ENCODE measurements around the gene CCDC149.

The CCDC149 gene

DNA sequence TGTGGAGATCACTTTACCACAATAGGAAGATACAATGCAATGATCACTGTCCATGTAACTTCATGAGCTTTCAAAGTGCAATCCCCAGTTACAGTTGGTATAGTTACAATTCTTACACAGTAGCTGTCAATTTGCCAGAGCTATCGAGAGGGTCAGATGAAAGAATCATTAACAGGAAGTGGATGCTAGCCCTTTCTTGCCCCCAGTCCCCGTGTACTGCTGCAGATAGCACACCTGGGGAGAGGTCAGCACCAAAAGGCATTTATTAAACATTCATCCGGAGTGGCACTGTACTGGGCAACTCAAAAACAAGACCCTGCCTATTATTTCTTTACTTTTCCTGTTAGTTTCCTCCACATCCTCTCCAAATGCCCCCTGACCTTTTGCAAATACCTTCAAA lies 69.7 kb downstream of the CCDC149 start:
- DNase-seq (ENCODE audit: low spot score): no peak

DNA sequence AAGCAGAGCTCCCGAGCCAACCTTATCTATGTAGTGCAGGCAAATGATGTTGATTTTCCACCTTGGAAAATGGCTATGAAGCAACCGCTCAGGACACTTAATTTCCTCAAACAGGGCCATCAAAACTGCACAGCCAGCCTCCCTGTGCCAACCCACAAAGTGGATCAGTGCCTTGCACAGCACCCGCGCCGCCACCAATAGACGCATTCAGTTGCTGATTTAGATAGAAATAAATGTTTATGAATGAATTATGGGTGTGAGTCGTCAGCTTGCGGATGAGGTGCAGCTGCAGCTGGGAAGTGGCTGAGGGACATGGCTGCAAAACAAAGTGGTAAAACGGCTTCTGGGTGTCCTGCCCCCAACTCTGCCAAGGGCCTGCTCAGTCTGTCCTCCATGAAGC lies 70.5 kb downstream of the CCDC149 start:
- no peak for DNase-seq (ENCODE audit: low spot score)

DNA sequence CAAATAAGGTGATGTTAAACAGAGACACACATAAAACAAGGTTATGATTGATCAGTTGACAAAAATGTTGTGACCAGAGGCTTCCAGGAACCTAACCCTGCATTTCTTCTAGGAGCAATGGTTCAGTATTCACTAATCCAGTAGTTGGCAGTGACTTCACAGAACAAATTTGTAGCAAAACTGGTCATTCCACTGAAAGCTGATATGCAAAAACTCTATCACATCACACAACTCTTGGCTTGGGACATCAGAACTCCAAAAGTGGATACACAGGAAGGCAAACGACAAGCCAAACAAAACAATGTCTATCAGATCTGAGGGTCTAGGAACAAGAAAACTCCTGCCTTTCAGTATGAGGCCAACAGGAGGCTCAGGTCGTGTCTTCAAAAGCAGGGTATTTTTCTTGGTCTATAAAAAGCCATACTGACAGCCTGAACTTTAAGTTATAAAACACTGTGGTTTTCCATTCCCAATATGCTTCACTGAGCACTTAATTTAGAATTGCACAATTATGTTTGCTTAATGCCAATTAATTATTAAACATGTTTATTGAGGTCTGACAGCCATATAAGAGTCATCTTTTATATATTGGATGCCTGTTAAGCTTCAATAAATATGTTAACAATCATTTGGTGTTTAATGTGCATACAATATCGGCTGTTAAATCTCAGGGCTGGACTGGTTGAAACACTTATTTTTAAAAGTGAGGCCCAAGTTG lies 71.9 kb downstream of the CCDC149 start:
- DNase-seq (ENCODE audit: low spot score): no peak

DNA sequence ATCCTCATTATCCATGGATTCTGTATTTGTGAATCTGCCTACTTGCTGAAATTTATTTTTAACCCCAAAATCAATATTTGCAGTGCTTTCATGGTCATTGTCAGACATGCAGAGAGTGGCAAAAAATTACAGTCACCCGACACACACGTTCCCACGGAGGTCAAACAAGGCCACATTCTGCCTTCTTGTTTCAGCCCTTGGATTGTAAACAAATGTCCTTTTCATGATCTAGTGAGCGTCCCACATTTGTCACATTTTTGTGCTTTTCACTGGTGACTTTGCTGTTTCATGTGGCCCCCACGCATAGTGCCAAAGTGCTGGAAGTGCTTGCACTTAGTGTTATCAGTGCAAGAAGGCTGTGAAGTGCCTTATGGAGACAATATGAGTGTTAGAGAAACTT lies 72.5 kb downstream of the CCDC149 start:
- no peak for DNase-seq (ENCODE audit: low spot score)

DNA sequence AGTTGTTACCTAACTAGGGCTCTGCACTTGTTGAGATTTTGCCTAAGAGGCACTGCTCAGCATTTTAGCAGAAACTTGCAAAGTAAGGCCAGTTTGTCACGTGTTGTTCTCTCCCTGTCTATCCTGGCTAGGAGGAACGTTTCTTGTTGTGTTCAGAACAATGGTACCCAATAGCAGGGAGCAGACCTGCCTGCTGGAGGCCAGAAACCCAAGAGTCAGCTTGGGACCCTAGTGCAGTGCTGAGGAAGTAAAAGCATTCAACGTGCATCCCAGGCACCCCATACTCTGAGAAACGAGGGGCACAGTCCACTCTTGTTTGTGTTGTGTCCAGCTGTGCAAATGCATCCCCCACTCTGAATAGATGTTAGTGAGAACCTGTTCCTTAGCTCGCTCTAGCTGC lies 75.1 kb downstream of the CCDC149 start:
- DNase-seq (ENCODE audit: low spot score): no peak

DNA sequence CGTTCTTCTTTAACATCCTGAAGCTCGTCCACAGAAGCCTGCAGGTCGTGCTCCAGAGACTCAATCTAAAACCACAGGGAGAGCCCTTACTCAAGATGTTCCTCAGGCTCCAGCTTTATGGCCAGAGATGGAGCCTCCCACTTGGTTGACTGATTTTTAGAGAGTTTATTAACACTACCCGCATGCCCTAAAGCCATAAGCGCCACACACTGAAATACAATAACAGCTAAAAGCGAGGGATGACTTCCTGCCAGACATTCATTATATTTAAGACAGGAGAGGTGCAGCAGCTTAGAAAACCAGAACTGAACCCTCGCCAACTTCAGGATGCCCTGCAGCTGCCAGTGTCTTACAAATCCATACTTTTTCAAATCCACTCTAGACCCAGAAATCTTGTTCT lies 75.5 kb downstream of the CCDC149 start:
- no peak for DNase-seq (ENCODE audit: low spot score)

DNA sequence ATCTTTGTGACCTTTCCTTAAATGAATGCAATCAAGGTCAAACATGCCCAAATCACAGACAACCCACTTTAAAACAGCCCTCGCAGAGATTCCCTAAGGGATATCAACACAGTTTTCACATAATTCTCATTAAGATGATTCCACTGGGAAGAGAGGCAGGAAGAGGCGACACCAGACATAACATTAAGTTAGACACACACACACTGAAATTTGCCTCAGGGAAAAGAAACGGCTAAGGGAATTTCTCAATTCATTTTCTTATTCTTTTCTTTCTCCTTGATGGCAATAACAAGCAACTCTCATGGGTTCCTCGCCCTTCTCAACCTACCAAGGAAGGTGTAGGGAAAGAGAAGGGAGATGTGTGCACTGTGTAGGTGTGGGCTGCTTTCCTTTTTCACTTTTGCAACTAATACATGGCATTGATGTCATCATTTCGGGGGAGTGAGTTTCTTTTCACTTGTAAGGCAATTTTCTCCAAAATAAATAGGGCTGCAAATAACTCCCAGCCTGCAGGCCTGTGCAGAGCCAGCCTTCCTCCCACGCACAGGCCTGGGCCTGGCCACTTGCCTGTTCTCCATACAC lies 76.1 kb downstream of the CCDC149 start:
- DNase-seq (ENCODE audit: low spot score): no peak

DNA sequence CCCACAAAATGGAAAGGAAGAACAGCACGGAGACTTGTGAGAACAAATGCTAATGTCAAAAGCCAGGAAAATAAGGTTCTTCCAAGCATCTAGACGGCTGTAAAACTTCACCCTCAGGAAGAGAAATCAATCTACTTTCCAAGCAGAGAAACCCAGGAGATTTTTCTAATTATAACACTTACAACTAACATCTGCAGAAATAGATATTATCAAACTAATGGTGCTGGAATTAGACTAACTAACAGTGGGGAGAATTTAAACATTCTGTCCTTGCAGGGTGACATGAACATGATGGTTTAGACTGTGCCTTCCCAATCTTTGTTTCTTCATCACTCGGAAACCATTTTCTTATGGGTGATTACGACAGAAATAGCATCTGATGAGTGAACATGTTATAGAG lies 77.1 kb downstream of the CCDC149 start:
- no peak for DNase-seq (ENCODE audit: low spot score)

DNA sequence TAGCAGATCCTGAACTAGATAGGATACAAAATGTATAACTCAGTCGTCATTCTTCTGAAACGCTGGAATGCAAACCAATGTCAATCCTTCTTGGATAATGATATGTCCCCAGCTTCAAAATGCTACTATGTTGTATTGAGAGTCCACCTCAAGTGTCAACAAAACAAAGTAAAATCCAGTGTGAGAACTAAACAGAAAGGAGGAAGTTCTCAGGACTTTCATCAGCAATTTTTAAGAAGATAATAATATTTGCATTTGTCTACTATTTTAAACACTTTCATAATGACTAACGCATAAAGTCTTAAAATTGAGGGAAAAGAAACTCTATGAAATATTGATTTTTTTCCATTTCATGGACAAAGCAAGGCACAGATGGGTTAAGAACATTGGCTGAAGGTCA lies 81.2 kb downstream of the CCDC149 start:
- DNase-seq (ENCODE audit: low spot score): no peak

DNA sequence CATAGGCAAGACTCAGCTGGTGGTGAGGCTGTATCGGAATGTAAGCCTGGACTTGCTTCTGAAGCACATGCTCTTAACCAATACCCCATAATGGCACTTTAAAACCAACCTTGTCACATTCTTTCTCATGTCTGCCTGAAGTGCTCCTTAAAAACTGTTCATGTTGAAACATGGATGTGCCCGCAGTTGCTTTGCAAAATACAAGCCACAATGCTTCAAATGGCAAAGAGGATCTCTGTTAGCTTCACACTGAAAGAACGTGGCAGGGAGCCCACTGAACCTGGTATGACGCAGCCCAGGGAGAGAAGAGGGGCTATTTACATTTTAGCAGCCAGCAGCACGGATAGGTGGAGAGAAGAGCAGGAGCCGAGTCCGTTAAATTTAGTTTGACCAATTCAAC lies 88.1 kb downstream of the CCDC149 start:
- no peak for DNase-seq (ENCODE audit: low spot score)

DNA sequence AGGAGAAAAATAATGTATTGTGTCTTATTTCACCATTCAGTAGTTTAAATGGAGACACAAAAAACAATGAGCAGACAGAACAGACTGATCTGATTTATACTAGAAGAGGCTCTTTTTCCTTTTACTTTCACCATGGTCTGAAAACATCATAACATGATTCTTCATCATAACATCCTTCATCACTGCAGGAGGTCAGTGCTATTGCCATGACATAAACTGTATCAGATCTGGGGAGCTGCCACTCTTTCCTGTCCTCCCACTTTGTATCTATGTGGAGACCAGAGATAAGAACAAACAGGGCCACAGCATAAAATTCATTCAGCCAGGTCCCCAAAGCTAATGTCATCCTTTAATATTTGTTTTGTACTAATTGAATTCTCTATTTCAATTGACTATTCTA lies 92.3 kb downstream of the CCDC149 start:
- no peak for DNase-seq (ENCODE audit: low spot score)

DNA sequence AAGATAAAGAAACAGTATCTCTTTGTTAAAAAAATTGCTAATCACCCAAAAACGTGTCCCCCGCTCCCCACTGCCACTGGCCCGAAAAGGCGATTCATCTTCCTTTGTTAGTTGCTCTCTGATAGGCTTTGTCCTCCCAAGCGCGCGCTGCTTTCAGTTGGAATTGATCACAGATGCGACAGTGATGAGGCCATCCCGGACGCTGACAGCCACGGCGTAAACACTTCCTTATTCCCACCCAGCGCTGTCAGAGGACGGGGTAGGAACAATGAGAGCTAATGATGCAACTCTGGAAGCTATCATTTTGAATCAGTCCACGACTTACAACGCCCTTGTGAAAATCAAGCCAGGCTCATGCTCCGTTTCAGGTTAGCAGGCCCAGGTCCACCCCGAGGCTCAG lies 96.0 kb downstream of the CCDC149 start:
- no peak for DNase-seq (ENCODE audit: low spot score)

DNA sequence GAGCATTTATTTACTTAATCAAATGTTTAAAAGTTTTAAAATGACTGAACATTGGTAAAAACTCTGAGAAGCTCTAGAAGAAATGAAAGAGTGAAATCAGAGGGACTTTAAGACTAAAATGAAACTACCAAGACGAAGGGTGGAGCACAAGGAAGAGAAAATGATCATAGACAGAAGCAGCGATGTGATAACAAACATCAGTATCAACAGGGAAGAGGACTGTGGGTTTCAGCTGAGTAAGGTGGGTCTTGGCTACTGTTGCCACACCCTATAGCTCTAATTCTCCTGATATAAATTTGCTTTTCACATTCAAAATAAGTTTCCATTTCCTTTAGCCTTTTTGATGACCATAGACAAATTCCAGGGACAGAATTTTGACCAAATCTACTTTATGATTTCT lies 99.1 kb downstream of the CCDC149 start:
- no peak for DNase-seq (ENCODE audit: low spot score)

DNA sequence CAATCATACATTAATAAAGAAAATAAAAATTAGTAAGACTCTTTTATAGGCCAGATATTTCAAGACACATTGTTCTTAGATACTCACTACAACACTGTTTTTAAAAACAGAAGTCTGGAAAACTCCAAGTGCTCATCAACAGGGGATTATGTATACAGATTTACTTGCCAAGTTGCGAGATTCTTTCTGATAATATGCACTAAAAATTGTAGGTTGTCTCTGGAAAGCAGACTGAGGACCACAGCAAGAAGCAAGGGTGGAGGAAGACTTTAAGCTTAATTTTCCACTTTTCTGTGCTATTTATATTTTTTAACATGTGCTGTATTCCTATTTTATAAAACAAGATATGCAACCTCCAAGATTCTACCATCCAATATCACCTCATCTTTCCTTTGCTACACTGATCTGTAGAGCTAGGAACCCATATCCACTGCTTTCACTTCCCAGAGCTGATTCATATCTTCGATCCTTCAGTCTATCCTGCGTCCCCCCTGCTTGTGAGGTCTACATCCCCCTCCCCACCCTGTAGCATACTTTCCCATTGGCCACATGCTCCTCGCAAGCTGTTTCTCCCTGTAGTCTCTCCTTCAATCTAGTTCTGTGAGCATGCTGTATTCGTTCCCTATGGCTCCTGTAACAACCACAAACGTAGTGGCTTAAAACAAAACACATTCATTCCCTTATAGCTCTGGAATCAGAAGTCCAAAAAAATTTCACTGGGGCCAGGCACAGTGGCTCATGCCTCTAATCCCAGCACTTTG lies 101.8 kb downstream of the CCDC149 start:
- no peak for DNase-seq (ENCODE audit: low spot score)

DNA sequence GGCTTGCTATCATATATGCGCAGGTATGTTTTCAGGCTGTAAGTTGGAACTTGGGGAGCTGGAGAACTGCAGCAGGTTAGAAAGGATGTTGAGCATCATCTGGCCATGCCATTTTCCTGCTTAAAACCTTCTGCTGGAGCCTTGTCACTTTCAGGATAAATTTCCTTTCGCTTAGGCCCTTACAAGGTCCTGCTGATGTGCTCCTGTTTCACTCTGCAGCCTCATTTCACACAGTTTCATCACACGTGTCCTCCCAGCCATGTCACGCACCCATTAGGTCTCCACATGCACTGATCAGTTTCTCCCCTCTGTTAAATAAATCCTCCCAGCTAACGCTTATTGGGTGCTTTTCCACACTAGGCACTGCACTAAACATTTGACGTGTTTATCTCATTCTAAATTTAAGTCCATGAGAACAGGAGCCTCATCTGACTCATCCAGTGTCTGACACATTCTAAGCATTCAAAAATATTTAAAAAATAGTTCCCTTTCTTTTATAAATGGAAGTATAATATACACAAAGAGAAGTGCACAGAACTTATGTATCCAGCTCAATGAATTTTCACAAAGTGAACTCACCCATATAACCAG lies 102.9 kb downstream of the CCDC149 start:
- DNase-seq (ENCODE audit: low spot score): no peak

DNA sequence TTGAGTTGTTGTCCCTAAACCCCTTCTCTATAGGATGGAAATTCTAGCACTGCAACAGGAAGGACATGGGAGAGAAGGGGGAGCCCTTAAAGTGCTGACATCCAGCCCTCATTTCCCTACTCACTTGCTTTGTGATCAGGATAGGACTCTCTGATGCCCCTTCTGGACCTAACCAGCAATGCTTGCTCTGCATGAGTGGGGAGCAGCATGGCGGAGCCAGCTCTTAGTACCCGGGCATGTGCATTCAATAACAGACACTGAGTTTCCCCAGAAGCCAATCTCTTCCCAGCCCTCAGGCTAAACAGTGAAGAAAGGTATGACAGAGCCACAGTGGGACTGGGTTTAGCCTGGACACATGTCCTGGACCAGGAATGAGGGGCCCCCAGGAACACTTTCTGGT lies 103.5 kb downstream of the CCDC149 start:
- DNase-seq (ENCODE audit: low spot score): no peak

DNA sequence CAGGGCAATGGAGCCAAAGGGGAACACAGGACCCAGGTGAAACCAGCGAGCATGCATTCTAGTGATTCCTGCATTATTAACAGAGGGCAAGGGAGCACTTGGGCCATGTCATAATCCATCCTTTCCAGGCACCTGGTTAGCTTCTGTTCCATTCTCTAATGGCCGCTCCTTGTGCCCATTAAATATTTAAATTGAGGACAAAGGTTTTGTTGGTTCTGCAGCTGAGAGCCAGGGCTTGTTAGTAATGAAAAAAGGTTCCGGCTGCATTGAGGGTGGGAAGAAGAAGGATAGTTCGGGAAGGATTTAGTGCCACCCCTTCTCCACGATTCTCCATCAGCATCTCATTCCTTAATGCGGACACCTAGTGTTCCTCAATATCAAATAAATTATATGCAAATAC lies 103.9 kb downstream of the CCDC149 start:
- DNase-seq (ENCODE audit: low spot score): no peak

DNA sequence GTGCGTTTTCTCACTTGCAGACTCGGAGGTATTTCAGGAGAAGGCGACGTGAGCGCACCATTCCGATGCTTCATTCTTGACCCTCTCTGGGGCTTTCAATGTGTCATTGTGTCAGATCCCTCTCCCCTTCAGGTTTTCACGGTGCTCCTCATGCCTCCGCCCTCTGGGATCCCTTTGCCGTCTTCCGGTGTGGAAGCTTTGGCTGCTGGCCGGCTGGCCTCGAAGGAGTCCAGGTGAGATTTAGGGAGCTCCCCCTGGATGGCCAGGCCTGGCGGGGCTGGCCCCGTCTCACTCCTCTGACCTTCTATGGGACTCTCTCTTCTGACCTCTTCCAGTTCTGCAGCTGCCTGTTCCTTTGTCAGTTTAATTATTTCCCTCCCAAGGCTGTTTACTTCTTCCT lies 104.6 kb downstream of the CCDC149 start:
- no peak for DNase-seq (ENCODE audit: low spot score)

DNA sequence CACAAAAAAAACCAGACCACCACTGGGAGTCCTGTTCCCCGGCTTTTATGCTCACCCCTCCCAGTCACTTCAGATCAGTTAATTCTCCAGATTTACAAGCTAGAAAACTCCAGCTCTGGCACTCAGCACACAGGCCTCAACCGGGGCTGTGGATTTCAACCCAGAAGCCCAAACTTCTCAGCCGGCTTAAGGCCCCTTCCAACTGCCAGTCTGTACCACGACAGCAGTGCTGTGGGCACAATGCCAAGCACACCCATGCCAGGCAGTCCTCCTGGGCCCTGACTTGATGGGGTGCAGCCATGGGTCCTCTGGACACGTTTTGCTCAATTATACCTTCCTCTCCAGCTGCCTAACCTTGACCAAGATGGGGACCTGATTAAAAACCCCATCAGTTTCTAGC lies 105.2 kb downstream of the CCDC149 start:
- DNase-seq (ENCODE audit: low spot score): no peak

DNA sequence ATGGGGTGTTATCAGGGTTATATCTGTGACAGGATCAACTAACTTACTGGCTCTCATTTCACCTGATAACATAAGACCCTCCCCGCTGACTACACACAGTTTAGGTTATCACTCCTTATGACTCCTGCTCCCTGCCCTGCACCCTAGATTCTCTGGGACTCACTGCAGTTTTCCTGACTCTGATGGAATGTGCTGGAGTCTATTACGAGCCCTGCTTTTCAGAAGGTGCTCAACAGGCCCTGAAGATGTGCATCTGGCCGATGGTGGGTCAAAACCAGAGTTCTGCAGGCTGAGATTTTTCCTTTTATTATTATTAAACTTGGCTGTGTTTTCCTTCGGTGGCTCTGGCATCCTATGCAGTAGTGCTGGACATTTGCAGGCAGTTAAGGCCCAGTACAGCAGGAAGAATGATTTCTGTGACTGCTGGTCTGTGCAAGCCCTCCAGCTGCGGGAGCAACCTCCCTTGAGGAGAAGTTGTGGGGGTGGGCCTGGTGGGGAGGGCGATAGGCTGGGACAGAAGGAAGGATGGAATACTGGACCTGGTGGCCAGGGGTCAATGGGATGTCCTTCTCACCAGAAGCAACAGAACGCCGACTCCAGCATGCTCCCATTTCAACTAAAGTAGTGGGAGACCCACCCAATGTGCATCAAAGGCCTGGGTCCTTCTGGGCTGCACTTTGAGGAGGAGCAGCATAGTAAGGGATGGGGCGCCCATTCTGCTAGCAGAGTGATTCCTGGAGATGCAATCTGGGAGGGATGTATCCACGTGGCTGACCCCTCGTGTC lies 106.4 kb downstream of the CCDC149 start:
- DNase-seq (ENCODE audit: low spot score): no peak

DNA sequence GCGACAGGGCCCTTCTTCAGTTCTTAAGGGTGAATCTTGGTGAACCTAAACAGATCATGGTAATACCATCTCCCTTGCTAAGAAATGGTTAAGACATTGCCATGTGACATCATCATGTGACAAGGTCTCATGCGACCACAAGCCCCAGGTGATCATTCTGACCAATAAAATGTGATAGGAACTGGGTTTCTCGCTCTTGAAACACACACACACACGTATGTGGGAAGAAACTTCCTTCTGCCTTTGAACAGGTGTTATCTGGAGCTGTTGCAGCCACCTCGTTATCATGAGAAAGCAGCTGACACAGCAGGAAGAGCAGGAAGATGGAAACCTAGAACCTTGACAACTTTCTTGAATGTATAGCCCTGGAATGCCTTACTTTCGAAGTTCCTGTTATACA lies 107.3 kb downstream of the CCDC149 start:
- DNase-seq (ENCODE audit: low spot score): no peak

DNA sequence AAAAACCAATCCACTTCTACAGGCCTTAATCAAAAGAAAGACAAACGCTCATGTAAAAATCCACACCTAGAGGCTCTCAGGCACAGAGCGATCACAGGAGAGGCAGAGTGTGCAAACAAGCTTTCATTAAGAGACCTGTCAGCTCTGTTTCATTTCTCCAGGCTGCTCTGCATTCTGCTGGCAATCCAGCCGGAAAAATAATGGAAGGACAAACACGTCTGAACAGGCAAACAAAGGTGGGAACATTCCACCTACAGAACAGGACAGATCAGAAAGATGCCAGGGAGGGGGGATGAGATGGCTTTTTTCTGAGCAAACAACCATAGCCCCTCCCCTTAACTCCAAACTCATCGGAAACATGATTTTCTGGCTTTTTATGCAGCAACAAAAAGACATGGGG lies 107.8 kb downstream of the CCDC149 start:
- DNase-seq (ENCODE audit: low spot score): no peak
